Neural progenitor cell (in vitro differentiated cells): ENCODE measurements around the gene CCNY. TPM values are rescaled to one million over a fixed set of nuclear protein-coding genes. Genes with fewer than 3 reads are reported as not detected.

ENCODE experiments used
- DNase-seq: peaks from one replicate; pipeline ENCODE4 v3.0.0-alpha.2; 2016; ENCODE audit warnings: low spot score
- H2AFZ ChIP-seq: fragments of 200-600 bp; sonication (generic); replicated peaks from 2 replicates; pipeline ENCODE4 v1.6.1; 2016; ENCODE audit warnings: antibody characterized with exemption
- H3F3A ChIP-seq: fragments of 200-600 bp; sonication (generic); 2 replicates; pipeline ENCODE4 v1.6.1; 2016; ENCODE audit warnings: antibody characterized with exemption, low read depth
- H3K27ac ChIP-seq: fragments of 200-600 bp; sonication (generic); 2 replicates; pipeline ENCODE4 v1.5.1; 2016; ENCODE audit warnings: mild to moderate bottlenecking
- H3K27me3 ChIP-seq: fragments of 200-600 bp; sonication (generic); 2 replicates; pipeline ENCODE4 v1.6.1; 2016; ENCODE audit warnings: mild to moderate bottlenecking, moderate library complexity
- H3K36me3 ChIP-seq: fragments of 200-600 bp; sonication (generic); 2 replicates; pipeline ENCODE4 v1.5.1; 2016
- H3K4me1 ChIP-seq: fragments of 200-600 bp; sonication (generic); 2 replicates; pipeline ENCODE4 v1.6.1; 2016; ENCODE audit warnings: mixed run types
- H3K4me2 ChIP-seq: fragments of 200-600 bp; sonication (generic); 2 replicates; pipeline ENCODE4 v1.6.1; 2016
- H3K4me3 ChIP-seq: fragments of 200-600 bp; sonication (generic); 2 replicates; pipeline ENCODE4 v1.5.1; 2016
- H3K79me2 ChIP-seq: fragments of 200-600 bp; sonication (generic); 2 replicates; pipeline ENCODE4 v1.6.1; 2016; ENCODE audit warnings: low read depth
- H3K9ac ChIP-seq: fragments of 200-600 bp; sonication (generic); 2 replicates; pipeline ENCODE4 v1.6.1; 2016
- H3K9me3 ChIP-seq: fragments of 200-600 bp; sonication (generic); 2 replicates; pipeline ENCODE4 v1.5.1; 2016; ENCODE audit warnings: low read depth
- H4K20me1 ChIP-seq: fragments of 200-600 bp; sonication (generic); 2 replicates; pipeline ENCODE4 v1.6.1; 2016; ENCODE audit warnings: low read depth
- H3K27ac Mint-ChIP-seq: 3 replicates; pipeline ENCODE4 v1.8.0; 2021; ENCODE audit warnings: mixed read lengths
- H3K27me3 Mint-ChIP-seq: 2 replicates; pipeline ENCODE4 v1.8.0; 2022; ENCODE audit warnings: low read depth, mild to moderate bottlenecking, inconsistent platforms, moderate library complexity, mixed read lengths; ENCODE audit not compliant: insufficient read depth
- H3K36me3 Mint-ChIP-seq: 3 replicates; pipeline ENCODE4 v1.8.0; 2021; ENCODE audit warnings: mixed read lengths
- H3K4me1 Mint-ChIP-seq: 3 replicates; pipeline ENCODE4 v1.8.0; 2021; ENCODE audit warnings: mixed read lengths
- H3K4me3 Mint-ChIP-seq: 3 replicates; pipeline ENCODE4 v1.8.0; 2021; ENCODE audit warnings: mild to moderate bottlenecking, moderate library complexity, mixed read lengths
- H3K9me3 Mint-ChIP-seq: 3 replicates; pipeline ENCODE4 v1.8.0; 2020; ENCODE audit warnings: mixed read lengths
- EZH2 ChIP-seq: fragments of 200-600 bp; sonication (generic); IDR thresholded peaks from 2 replicates; pipeline ENCODE4 v1.6.1; 2017; ENCODE audit warnings: antibody characterized with exemption, mild to moderate bottlenecking, moderate library complexity
- EZH2phosphoT487 ChIP-seq: fragments of 200-600 bp; sonication (generic); IDR thresholded peaks from 2 replicates; pipeline ENCODE4 v1.6.1; 2017; ENCODE audit warnings: antibody characterized with exemption
- total RNA-seq: library from RNA; depleted of rRNA; stranded (reverse); fragments of >200 nt; gene quantifications from 2 replicates; pipeline ENCODE4 v1.2.3, GENCODE V29; 2015; ENCODE audit warnings: low replicate concordance
- TF ChIP-seq, protein P1 (sequence below): fragments of 200-600 bp; sonication (generic); IDR thresholded peaks from 2 replicates; pipeline ENCODE4 v1.5.1; 2017; ENCODE audit warnings: antibody characterized with exemption, mild to moderate bottlenecking

Gene CCNY
- total RNA-seq, 1 donor from 2014 or later = 46.7 TPM

DNA sequence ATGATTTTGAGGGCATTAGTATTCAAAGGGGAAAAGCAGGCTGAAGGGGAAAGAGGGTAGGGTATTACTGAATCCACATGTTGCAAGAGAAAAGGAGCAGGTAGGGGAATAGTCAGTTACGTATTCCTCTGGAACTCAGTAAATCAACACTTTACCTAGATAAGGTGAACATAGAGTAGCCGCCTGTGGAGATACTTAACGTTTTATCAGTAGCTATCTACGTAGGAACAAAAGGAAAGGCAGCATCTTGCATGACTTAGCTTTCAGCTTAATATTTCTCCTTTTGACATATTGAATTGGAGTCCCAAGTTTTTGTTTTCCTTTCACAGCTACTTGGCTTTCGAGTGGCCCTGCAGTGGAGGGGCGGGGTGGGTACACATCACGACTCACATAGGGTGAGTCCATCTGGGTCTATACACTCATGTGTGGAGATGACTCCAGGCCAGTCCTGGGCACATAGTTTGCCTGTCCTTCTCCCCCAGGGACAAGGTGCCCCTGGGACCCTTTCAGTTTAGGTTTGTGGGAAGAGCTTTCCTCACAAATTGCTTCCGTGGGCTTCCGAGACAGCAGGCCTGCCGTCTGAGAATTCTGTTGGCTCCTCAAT is 48.1 kb downstream of the CCNY start:
- H3K27ac Mint-ChIP-seq = no peak overlapping the region
- DNase-seq = no peak

DNA sequence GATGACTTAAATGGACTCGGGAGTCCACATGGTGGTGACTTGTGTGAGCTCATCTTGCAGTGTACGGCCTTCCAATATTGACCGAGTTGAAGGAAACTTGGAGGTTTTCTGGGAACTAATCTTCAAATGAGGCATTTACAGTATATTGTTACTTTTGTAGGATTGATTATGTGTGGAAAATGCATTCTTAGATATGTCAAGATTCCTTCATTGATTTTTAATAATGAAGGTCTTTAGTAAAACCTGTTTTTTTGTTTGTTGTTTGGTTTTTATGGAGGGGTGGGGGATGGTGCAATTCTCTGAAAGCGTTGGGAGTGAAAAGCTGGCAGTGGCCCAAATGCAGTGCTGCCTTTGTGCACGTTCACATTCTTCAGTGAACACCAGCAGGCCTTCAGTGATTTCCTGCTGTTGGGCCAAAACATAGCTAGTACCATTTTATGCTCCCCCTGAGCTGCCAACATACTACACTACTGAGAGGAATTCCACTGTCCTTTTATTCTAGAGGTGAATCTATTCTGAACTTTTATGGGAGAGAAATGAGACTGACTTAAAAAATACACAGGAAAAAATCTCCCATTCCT is 50.4 kb downstream of the CCNY start:
- peaks cover 19% of the 10 kb centered on the region for H4K20me1 ChIP-seq
- no peak overlapping the region for H3K9ac ChIP-seq
- H3K79me2 ChIP-seq = peaks cover 99% of the 10 kb centered on the region
- no peak overlapping the region for H2AFZ ChIP-seq
- H3K36me3 ChIP-seq = no peaks in the 10 kb centered on the region
- peak; percentile 57 for DNase-seq
- no peak overlapping the region for H3K27ac ChIP-seq
- peaks cover 21% of the 10 kb centered on the region for H3K36me3 Mint-ChIP-seq
- H3K4me1 ChIP-seq = peaks cover 27% of the 10 kb centered on the region
- TF ChIP-seq, protein P1, sequence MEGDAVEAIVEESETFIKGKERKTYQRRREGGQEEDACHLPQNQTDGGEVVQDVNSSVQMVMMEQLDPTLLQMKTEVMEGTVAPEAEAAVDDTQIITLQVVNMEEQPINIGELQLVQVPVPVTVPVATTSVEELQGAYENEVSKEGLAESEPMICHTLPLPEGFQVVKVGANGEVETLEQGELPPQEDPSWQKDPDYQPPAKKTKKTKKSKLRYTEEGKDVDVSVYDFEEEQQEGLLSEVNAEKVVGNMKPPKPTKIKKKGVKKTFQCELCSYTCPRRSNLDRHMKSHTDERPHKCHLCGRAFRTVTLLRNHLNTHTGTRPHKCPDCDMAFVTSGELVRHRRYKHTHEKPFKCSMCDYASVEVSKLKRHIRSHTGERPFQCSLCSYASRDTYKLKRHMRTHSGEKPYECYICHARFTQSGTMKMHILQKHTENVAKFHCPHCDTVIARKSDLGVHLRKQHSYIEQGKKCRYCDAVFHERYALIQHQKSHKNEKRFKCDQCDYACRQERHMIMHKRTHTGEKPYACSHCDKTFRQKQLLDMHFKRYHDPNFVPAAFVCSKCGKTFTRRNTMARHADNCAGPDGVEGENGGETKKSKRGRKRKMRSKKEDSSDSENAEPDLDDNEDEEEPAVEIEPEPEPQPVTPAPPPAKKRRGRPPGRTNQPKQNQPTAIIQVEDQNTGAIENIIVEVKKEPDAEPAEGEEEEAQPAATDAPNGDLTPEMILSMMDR = no peak
- TF ChIP-seq EZH2 (no peak), EZH2phosphoT487 (no peak)
- peak overlapping the region; percentile 46 for H3K4me2 ChIP-seq
- H3K4me3 Mint-ChIP-seq = no peak overlapping the region
- H3K9me3 Mint-ChIP-seq = peaks cover 29% of the 10 kb centered on the region
- peaks cover 2% of the 10 kb centered on the region for H3K27me3 Mint-ChIP-seq
- H3K4me1 Mint-ChIP-seq = peaks cover 17% of the 10 kb centered on the region
- no peaks in the 10 kb centered on the region for H3F3A ChIP-seq
- peak overlapping the region; percentile 75 for H3K27ac Mint-ChIP-seq
- H3K27me3 ChIP-seq = no peaks in the 10 kb centered on the region
- no peak overlapping the region for H3K4me3 ChIP-seq
- no peaks in the 10 kb centered on the region for H3K9me3 ChIP-seq

More for the DNA sequence above, 48.1 kb downstream of the CCNY start:
- no peaks in the 10 kb centered on the region for H3K27me3 Mint-ChIP-seq
- peaks cover 30% of the 10 kb centered on the region for H3K4me1 Mint-ChIP-seq
- Histone ChIP-seq H3K9me3 (no peaks in the 10 kb centered on the region), H3K4me1 (peaks cover 47% of the 10 kb centered on the region), H3F3A (no peaks in the 10 kb centered on the region), H3K79me2 (peaks cover 99% of the 10 kb centered on the region), H3K4me2 (no peak overlapping the region), H3K36me3 (no peaks in the 10 kb centered on the region), H4K20me1 (peaks cover 34% of the 10 kb centered on the region), H3K27ac (no peak overlapping the region), H2AFZ (no peak overlapping the region), H3K9ac (no peak overlapping the region), H3K27me3 (no peaks in the 10 kb centered on the region), H3K4me3 (no peak overlapping the region)
- H3K36me3 Mint-ChIP-seq = peaks cover 12% of the 10 kb centered on the region
- TF ChIP-seq EZH2 (no peak), EZH2phosphoT487 (no peak)
- TF ChIP-seq, protein P1 = no peak
- peaks cover 11% of the 10 kb centered on the region for H3K9me3 Mint-ChIP-seq
- H3K4me3 Mint-ChIP-seq = no peak overlapping the region

DNA sequence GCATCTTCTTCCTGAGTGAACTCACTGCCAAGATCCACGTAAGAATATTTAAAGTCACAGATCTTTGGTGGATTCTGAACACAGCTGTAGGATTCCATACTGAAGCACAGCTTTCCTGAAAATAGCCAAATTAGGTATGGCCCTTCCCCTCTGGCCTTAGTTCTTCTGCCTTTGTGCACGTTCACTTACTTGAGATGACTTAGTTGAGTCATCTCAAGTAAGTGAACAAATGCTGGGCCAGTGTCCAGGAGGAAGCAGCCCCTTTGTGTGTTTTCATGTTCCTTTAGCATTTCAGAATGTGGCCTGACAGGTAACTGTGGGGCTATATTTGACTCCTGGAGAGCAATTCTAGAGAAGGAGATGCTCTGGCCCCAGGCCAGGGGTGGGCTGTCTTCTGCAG is 51.5 kb downstream of the CCNY start:
- Histone ChIP-seq H2AFZ (no peak overlapping the region), H3K36me3 (no peaks in the 10 kb centered on the region), H3K4me3 (no peak overlapping the region), H3K4me1 (peaks cover 27% of the 10 kb centered on the region), H3K79me2 (peaks cover 99% of the 10 kb centered on the region), H3K27me3 (no peaks in the 10 kb centered on the region), H4K20me1 (peaks cover 21% of the 10 kb centered on the region), H3K9me3 (no peaks in the 10 kb centered on the region), H3K27ac (no peak overlapping the region), H3K4me2 (no peak overlapping the region), H3K9ac (no peak overlapping the region), H3F3A (no peaks in the 10 kb centered on the region)
- H3K27me3 Mint-ChIP-seq = peaks cover 5% of the 10 kb centered on the region
- H3K4me1 Mint-ChIP-seq = peaks cover 21% of the 10 kb centered on the region
- DNase-seq = no peak
- TF ChIP-seq EZH2 (no peak), EZH2phosphoT487 (no peak)
- TF ChIP-seq, protein P1 = no peak
- peaks cover 21% of the 10 kb centered on the region for H3K36me3 Mint-ChIP-seq
- peaks cover 32% of the 10 kb centered on the region for H3K9me3 Mint-ChIP-seq
- H3K27ac Mint-ChIP-seq = no peak overlapping the region
- no peak overlapping the region for H3K4me3 Mint-ChIP-seq
